Astrocyte (in vitro differentiated cells and primary cell): ENCODE measurements around the gene PHC2.

Experiments used
- EZH2 ChIP-seq: IDR thresholded peaks from 2 replicates; pipeline ENCODE4 v1.6.1; 2012; ENCODE audit warnings: mild to moderate bottlenecking, low read length, inconsistent platforms; ENCODE audit not compliant: insufficient read depth
- TF ChIP-seq, protein P1 (sequence below): IDR thresholded peaks from 2 replicates; pipeline ENCODE4 v1.5.1; 2011; ENCODE audit warnings: low read depth, mild to moderate bottlenecking, inconsistent platforms, low read length, moderate library complexity; ENCODE audit not compliant: insufficient read depth

DNA sequence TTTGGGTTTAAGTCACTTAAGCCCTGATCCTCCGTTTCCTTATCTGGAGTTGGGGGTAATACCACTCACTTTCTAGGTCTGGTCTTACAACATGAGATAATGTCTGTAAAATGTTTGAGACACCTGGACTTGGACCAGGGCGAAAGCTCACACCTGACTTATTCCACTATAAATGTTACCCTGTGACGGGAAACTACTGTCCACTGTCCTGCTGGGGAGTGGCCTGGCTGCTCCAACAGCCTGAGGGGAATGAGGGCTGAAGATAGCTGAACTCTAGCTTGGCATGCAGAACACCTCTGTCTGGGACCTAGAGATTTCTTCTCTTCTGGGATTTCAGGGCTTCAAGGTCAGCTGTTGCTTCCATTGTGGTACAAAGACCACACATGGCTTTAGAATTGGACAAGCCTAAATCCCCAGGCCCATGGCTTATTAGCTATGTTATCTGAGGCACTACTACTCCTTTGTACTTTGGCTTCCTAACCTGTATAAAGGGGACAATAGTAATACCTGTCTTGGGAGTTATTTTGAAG lies 100.5 kb downstream of the PHC2 start:
- TF ChIP-seq, protein P1, sequence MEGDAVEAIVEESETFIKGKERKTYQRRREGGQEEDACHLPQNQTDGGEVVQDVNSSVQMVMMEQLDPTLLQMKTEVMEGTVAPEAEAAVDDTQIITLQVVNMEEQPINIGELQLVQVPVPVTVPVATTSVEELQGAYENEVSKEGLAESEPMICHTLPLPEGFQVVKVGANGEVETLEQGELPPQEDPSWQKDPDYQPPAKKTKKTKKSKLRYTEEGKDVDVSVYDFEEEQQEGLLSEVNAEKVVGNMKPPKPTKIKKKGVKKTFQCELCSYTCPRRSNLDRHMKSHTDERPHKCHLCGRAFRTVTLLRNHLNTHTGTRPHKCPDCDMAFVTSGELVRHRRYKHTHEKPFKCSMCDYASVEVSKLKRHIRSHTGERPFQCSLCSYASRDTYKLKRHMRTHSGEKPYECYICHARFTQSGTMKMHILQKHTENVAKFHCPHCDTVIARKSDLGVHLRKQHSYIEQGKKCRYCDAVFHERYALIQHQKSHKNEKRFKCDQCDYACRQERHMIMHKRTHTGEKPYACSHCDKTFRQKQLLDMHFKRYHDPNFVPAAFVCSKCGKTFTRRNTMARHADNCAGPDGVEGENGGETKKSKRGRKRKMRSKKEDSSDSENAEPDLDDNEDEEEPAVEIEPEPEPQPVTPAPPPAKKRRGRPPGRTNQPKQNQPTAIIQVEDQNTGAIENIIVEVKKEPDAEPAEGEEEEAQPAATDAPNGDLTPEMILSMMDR: no peak
- TF ChIP-seq EZH2: no peak
